ENCODE data around the gene PPIF.

DNA sequence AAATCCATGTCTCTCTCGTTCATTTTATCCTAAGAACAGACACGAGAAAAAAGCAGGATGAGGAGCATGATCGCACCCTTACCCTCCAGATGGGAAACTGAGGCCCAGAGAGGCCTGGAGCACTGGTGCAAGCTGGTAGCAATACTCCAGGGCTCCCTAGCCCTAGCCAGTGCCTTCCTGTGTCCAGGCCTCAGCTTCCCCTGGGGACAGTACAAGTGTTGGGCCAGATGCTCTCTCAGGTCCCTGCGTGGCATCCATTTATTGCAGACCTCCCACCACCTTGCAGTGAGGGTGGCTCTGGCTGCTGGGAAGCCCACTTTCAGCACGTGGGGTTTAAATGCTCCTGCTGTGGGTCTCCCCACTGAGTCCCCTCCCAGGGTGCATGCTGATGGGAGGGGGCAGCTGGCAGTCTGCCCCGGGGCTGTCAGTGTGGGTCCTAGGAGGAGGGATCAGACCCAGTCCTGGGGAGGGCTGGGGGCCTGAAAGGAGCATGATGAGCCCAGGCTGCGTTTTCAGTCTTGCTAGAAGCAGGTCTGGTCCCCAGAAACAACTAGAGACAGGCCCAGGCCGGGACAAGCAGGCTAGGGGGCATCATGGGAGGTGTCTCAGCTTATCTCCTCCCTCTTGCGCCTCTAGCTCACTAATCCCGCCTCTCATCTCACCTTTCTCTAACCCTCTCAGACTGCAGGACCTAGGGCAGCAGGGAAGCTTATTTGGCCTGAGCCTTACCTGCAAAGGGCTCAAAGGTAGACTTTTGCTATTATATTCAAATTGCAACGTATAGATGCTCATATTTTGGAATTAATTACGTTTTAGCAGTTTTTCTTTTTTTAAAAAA, 662 bp upstream of the PPIF start:
- TF ChIP-seq, protein P1, sequence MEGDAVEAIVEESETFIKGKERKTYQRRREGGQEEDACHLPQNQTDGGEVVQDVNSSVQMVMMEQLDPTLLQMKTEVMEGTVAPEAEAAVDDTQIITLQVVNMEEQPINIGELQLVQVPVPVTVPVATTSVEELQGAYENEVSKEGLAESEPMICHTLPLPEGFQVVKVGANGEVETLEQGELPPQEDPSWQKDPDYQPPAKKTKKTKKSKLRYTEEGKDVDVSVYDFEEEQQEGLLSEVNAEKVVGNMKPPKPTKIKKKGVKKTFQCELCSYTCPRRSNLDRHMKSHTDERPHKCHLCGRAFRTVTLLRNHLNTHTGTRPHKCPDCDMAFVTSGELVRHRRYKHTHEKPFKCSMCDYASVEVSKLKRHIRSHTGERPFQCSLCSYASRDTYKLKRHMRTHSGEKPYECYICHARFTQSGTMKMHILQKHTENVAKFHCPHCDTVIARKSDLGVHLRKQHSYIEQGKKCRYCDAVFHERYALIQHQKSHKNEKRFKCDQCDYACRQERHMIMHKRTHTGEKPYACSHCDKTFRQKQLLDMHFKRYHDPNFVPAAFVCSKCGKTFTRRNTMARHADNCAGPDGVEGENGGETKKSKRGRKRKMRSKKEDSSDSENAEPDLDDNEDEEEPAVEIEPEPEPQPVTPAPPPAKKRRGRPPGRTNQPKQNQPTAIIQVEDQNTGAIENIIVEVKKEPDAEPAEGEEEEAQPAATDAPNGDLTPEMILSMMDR (IDR thresholded peaks at IDR 0.05 in 8 of 11, conservative IDR thresholded peaks at IDR 0.05 in 3 of 11): no peak
- no peak for TF ChIP-seq POLR2A (IDR thresholded peaks at IDR 0.05)
